ENCODE data around the gene DDX4.

The DDX4 gene

GRCh38 chr5:55821731-55822512 is 84.1 kb downstream of the DDX4 start:
- peak; percentile 58 for DNase-seq (ENCODE audit: low spot score)

GRCh38 chr5:55823151-55823796 is 85.4 kb downstream of the DDX4 start:
- no peak for DNase-seq (ENCODE audit: low spot score)

GRCh38 chr5:55829956-55830355 is 92.1 kb downstream of the DDX4 start:
- DNase-seq (ENCODE audit: low spot score), result no peak

GRCh38 chr5:55832446-55832845 is 94.6 kb downstream of the DDX4 start:
- no peak for DNase-seq (ENCODE audit: low spot score)

- DNase-seq (ENCODE audit: low spot score), result no peak
These were observed 98.3 kb downstream of the DDX4 start for GRCh38 chr5:55836191-55836590.

- DNase-seq (ENCODE audit: low spot score), result no peak
These were observed 104.1 kb downstream of the DDX4 start for GRCh38 chr5:55841976-55842375.

- DNase-seq (ENCODE audit: low spot score), result no peak
These were observed 110.0 kb downstream of the DDX4 start for GRCh38 chr5:55847837-55848236.

- DNase-seq (ENCODE audit: low spot score), result no peak
These were observed 110.9 kb downstream of the DDX4 start for GRCh38 chr5:55848783-55849182.

- DNase-seq (ENCODE audit: low spot score), result no peak
These were observed 113.2 kb downstream of the DDX4 start, which contains the start of gene IL31RA for GRCh38 chr5:55850839-55851674. IL31RA (plus strand) TSS chr5:55851357; CDS start chr5:55851571, 214 bp downstream.

- DNase-seq (ENCODE audit: low spot score), result no peak
These were observed 113.8 kb downstream of the DDX4 start for GRCh38 chr5:55851675-55851979.

- no peak for DNase-seq (ENCODE audit: low spot score)
These were observed 114.6 kb downstream of the DDX4 start for GRCh38 chr5:55852503-55852902.

GRCh38 chr5:55853041-55853670 is 115.3 kb downstream of the DDX4 start:
- DNase-seq (ENCODE audit: low spot score), result no peak

- DNase-seq (ENCODE audit: low spot score), result no peak
These were observed 116.0 kb downstream of the DDX4 start for GRCh38 chr5:55853818-55854217.

GRCh38 chr5:55855509-55855908 is 117.6 kb downstream of the DDX4 start:
- peak; percentile 33 for DNase-seq (ENCODE audit: low spot score)

- DNase-seq (ENCODE audit: low spot score), result no peak
These were observed 118.8 kb downstream of the DDX4 start for GRCh38 chr5:55856516-55857246.

GRCh38 chr5:55857247-55857640 is 119.4 kb downstream of the DDX4 start:
- no peak for DNase-seq (ENCODE audit: low spot score)

- DNase-seq (ENCODE audit: low spot score), result no peak
These were observed 120.2 kb downstream of the DDX4 start for GRCh38 chr5:55858104-55858503.

- no peak for DNase-seq (ENCODE audit: low spot score)
These were observed 122.4 kb downstream of the DDX4 start for GRCh38 chr5:55860288-55860687.

- no peak for DNase-seq (ENCODE audit: low spot score)
These were observed 122.8 kb downstream of the DDX4 start for GRCh38 chr5:55860709-55861108.

GRCh38 chr5:55864606-55865541 is 127.0 kb downstream of the DDX4 start:
- no peak for DNase-seq (ENCODE audit: low spot score)

GRCh38 chr5:55865831-55866230 is 128.0 kb downstream of the DDX4 start:
- peak; percentile 46 for DNase-seq (ENCODE audit: low spot score)

All from iPS-NIHi11 (cell line).